ENCODE data around the gene CPXM2. TPM values are rescaled to one million over a fixed set of nuclear protein-coding genes. Genes with fewer than 3 reads are reported as not detected.

The CPXM2 gene
- total RNA-seq, 1 experiment from 2014 or later: not detected

DNA sequence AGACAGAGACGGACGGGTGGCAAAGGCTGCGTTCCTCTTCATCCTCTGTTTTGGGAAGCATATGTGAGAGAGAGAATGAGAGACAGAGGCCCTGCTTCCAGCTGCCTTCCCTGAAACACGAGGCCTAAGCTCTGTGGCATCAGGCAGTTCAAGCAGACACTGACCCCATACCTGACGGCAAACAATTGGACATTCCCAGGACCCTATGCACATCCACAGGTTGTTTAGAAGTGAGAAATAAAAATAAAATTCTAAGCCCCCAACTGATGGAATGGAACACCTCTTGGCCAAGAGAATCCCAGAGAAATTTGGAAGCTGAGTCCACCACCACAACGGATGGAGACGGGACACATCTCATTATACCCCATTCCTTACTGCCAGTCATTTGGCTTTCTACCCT lies 105.3 kb downstream of the CPXM2 start:
- in situ Hi-C loops (cut with HindIII; ENCODE audit: low pct_unique_long_range_greater_than_20kb, low sequenced_read_pairs): no loop called here
- CTCF ChIA-PET: no interaction called here
- no peak for TF ChIP-seq TCF7L2 (IDR thresholded peaks at IDR 0.05; ENCODE audit: low read depth, low read length)
- no peak for TF ChIP-seq CTCF (IDR thresholded peaks at IDR 0.05)
- no peak for TF ChIP-seq SIN3A (IDR thresholded peaks at IDR 0.05; ENCODE audit: borderline replicate concordance, insufficient read depth, low read depth, low read length)
- TF ChIP-seq, protein P1, sequence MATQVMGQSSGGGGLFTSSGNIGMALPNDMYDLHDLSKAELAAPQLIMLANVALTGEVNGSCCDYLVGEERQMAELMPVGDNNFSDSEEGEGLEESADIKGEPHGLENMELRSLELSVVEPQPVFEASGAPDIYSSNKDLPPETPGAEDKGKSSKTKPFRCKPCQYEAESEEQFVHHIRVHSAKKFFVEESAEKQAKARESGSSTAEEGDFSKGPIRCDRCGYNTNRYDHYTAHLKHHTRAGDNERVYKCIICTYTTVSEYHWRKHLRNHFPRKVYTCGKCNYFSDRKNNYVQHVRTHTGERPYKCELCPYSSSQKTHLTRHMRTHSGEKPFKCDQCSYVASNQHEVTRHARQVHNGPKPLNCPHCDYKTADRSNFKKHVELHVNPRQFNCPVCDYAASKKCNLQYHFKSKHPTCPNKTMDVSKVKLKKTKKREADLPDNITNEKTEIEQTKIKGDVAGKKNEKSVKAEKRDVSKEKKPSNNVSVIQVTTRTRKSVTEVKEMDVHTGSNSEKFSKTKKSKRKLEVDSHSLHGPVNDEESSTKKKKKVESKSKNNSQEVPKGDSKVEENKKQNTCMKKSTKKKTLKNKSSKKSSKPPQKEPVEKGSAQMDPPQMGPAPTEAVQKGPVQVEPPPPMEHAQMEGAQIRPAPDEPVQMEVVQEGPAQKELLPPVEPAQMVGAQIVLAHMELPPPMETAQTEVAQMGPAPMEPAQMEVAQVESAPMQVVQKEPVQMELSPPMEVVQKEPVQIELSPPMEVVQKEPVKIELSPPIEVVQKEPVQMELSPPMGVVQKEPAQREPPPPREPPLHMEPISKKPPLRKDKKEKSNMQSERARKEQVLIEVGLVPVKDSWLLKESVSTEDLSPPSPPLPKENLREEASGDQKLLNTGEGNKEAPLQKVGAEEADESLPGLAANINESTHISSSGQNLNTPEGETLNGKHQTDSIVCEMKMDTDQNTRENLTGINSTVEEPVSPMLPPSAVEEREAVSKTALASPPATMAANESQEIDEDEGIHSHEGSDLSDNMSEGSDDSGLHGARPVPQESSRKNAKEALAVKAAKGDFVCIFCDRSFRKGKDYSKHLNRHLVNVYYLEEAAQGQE (IDR thresholded peaks at IDR 0.05; ENCODE audit: insufficient read depth in 1 of 2, low read depth in 2 of 2, low read length in 1 of 2): no peak
- TF ChIP-seq POLR2AphosphoS5 (IDR thresholded peaks at IDR 0.05; ENCODE audit: low read depth, low read length): no peak
- intact Hi-C loops (cut with micrococcal nuclease; ENCODE audit: unreplicated experiment): no loop called here
- Histone ChIP-seq H3K27me3 (ENCODE audit: control insufficient read depth, insufficient read depth, low read length) (peaks cover 21% of the 10 kb centered on the region), H3K9me3 (ENCODE audit: control insufficient read depth, insufficient read depth, low read depth, low read length) (no peaks in the 10 kb centered on the region), H3K4me3 (ENCODE audit: low read depth in 2 of 2, low read length in 2 of 2) (no peak overlapping the region), H3K36me3 (ENCODE audit: control insufficient read depth, insufficient read depth, low read length) (no peaks in the 10 kb centered on the region), H3K4me1 (ENCODE audit: control insufficient read depth, insufficient read depth, low read length) (no peaks in the 10 kb centered on the region), H3K27ac (ENCODE audit: low read length) (no peak overlapping the region)
- POLR2A ChIA-PET: no interaction called here
- BruUV-seq (replicated peaks): no TSS peak
- ATAC-seq (no peak), DNase-seq (ENCODE audit: low read depth, low spot score) (no peak)

DNA sequence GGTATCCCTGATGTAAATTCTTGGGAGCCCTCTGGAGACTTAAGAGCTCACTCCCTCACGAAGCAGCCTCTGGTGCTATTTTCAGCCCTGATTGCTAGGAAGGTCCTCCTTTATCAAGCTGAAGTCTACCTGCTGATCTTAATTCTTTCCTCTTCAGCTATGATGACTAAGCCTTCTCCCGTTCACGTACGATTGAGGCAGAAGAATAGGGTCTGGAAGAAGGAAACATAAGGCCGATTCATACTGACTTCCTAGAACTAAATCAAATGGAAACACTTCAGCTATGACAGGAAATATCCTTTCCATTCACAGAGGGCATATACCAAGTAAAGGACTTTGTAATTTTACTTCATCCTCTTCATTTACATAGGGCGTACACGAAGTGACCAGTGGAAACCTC lies 107.0 kb downstream of the CPXM2 start:
- intact Hi-C loops (cut with micrococcal nuclease; ENCODE audit: unreplicated experiment): no loop called here
- CTCF ChIA-PET: no interaction called here
- in situ Hi-C loops (cut with HindIII; ENCODE audit: low pct_unique_long_range_greater_than_20kb, low sequenced_read_pairs): no loop called here
- ATAC-seq: no peak
- Histone ChIP-seq H3K27ac (ENCODE audit: low read length) (no peak overlapping the region), H3K27me3 (ENCODE audit: control insufficient read depth, insufficient read depth, low read length) (peaks cover 34% of the 10 kb centered on the region), H3K4me1 (ENCODE audit: control insufficient read depth, insufficient read depth, low read length) (no peaks in the 10 kb centered on the region), H3K36me3 (ENCODE audit: control insufficient read depth, insufficient read depth, low read length) (no peaks in the 10 kb centered on the region), H3K9me3 (ENCODE audit: control insufficient read depth, insufficient read depth, low read depth, low read length) (no peaks in the 10 kb centered on the region), H3K4me3 (ENCODE audit: low read depth in 2 of 2, low read length in 2 of 2) (no peak overlapping the region)
- POLR2A ChIA-PET: no interaction called here
- BruUV-seq (replicated peaks): no TSS peak
- TF ChIP-seq, protein P1 (IDR thresholded peaks at IDR 0.05; ENCODE audit: insufficient read depth in 1 of 2, low read depth in 2 of 2, low read length in 1 of 2): no peak
- TF ChIP-seq CTCF (IDR thresholded peaks at IDR 0.05) (no peak), TCF7L2 (IDR thresholded peaks at IDR 0.05; ENCODE audit: low read depth, low read length) (no peak), SIN3A (IDR thresholded peaks at IDR 0.05; ENCODE audit: borderline replicate concordance, insufficient read depth, low read depth, low read length) (no peak), POLR2AphosphoS5 (IDR thresholded peaks at IDR 0.05; ENCODE audit: low read depth, low read length) (no peak)
- no peak for DNase-seq (ENCODE audit: low read depth, low spot score)

All from Panc1 (cell line).